ENCODE data around the gene UBE2G2.
A peak's percentile ranks its signal among the peaks of the same experiment; 100 is the strongest.

DNA sequence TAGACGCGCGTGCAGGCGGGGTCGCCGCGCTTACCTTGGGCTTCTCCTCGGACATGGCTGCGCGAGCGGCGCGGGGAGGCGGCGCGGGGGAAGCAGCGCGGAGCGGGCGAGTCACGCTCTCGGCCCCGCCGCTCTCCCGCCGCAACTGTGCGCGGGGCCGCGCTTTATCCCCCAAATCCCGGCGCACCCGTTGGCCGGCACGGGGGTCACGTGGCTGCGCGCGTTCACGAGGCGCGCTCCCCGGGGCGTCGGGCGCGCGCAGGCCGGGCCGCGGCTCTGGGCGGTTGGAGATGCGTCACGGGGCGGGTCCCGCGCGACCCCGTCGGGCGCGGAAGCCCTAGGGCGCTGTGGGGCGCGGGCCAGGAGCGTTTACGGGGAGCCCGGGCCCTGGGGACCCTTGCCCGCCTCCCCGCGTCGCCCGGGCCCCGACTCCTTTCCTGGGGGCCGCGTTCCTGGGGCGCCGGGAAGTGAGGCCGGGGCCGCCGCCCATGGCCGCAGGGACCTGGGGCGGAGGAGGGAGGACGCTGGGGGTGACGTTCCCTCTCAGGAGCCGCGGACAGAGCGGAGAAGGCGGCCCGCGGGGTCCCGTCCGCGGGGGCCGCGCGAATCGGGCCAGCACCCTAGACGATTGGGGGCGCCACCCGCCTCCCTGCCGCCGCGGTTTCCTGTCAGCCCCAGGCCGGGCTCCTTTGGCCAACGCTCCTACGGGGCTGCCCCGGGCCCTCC, 16.5 kb upstream of the UBE2G2 start, which contains the start of gene SUMO3:
- TF ChIP-seq POLR2A (IDR thresholded peaks at IDR 0.05) (peak; percentile 87 to 97), CTCF (IDR thresholded peaks at IDR 0.05) (peak in 3 of 12 donors; percentile 8 to 36 (median 17))

All from heart left ventricle (tissue), 13 donors.